ENCODE data around the gene ANKMY1.

GRCh38 chr2:240596080-240596460 lies 38.3 kb upstream of the ANKMY1 start:
- TF ChIP-seq CTCF (IDR thresholded peaks at IDR 0.05), result no peak
- TF ChIP-seq POLR2A (IDR thresholded peaks at IDR 0.05), result no peak
